NCI-H1105 treated with DMSO at 0.1 percent for 48 hours (cell line): ENCODE data around the gene ACTR1B.
"Not testable (repeated sequence)": the region's sequence is repeated elsewhere in the genome, so short reads cannot be mapped to it uniquely, and the experiment has no call there.

Source experiments
- DNase-seq: peaks from one replicate; lab custom pipeline; 2025; lab: John Stamatoyannopoulos, UW

Gene ACTR1B

DNA sequence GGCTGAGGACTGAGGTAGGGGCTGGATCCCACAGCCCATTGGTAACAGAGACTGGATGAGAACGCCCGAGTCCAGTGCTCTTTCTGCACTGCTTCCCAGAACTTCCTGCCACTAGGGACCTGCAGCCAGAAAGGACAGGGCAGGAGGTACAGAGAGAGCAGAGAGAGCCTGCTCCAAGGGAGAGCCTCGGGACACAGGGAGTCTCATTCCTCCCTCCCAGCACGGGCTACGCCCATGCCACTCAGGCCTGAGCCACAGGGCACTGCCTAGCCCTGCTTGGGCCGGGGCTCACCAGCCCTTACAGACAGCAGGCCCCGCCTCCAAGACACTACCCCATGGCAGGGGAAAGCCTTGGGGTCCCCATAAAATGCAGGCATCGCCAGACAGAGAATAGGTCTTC, 48.1 kb downstream of the ACTR1B start:
- not testable (repeated sequence) for DNase-seq

DNA sequence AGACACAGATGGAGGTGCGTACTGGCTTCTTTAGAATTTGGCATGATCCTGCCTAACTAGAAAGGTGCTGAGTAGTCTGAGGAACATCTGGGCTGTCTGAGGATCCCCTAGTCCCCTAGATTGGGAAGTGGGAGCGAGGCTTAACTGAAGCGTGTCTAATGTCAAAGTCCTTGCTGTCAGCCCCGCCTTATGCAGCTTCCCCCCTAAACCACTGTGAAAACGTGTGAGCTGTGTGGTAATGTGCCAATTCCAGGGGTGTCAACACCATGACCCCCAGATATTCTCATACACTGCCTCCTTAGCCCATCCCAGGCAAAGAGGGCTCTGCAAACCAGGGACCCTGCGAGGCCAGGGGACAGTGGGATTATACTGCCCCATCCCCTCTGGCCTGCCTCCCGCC, 51.9 kb downstream of the ACTR1B start:
- DNase-seq, result not testable (repeated sequence)

DNA sequence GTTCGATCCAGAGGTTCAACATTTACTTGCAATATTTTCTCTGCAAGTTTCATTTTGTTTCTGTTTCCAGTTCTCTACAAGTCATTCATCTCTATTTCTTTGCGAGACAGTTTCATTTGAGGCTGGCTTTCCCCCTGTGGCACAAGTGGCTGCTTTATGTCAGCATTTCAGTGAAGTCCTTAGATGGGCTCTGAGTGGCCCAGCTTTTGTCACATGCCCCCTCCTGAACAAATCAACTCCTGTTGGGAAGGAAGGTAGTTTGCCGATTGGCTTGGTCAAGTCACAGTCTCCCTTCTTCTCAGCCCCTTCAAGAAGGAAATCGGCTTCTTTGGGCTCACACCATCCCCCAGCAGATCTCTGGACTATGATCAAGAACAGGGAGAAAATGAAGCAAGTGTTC, 55.1 kb downstream of the ACTR1B start:
- not testable (repeated sequence) for DNase-seq
